MCF 10A (cell line): Measurements from ENCODE around the gene SETBP1. TPM values are rescaled to one million over a fixed set of nuclear protein-coding genes. Genes with fewer than 3 reads are reported as not detected.

ENCODE experiments used
- BruUV-seq: library from RNA; stranded (reverse); fragments of 400-500 nt; replicated peaks from 2 replicates; lab custom pipeline; 2021; lab: Mats Ljungman, UMichigan
- CTCF ChIA-PET: fragments of 300-600 bp; sonication (Branson Sonifier 250); formaldehyde crosslinking; extraction: SDS; loops from one replicate; lab custom pipeline; 2021; ENCODE audit warnings: antibody characterized with exemption, inconsistent platforms; lab: Yijun Ruan, JAX
- POLR2A ChIA-PET: fragments of 300-600, 350-650 bp; sonication (Branson Sonifier 250); formaldehyde crosslinking; extraction: SDS; loops from one replicate; lab custom pipeline; 2020; ENCODE audit warnings: antibody characterized with exemption, inconsistent platforms; lab: Yijun Ruan, JAX
- DNase-seq: peaks from one replicate; pipeline ENCODE4 v3.0.0-alpha.2; 2018; ENCODE audit not compliant: unreplicated experiment
- H3K27ac Mint-ChIP-seq: one replicate; pipeline ENCODE4 v1.8.0; 2022; ENCODE audit warnings: mild to moderate bottlenecking, low read depth, mixed read lengths; ENCODE audit not compliant: unreplicated experiment
- H3K27me3 Mint-ChIP-seq: one replicate; pipeline ENCODE4 v1.8.0; 2022; ENCODE audit warnings: mixed read lengths; ENCODE audit not compliant: insufficient read depth, unreplicated experiment
- H3K36me3 Mint-ChIP-seq: one replicate; pipeline ENCODE4 v1.8.0; 2022; ENCODE audit warnings: mild to moderate bottlenecking, moderate library complexity, mixed read lengths; ENCODE audit not compliant: insufficient read depth, unreplicated experiment
- H3K4me1 Mint-ChIP-seq: one replicate; pipeline ENCODE4 v1.8.0; 2022; ENCODE audit warnings: mixed read lengths; ENCODE audit not compliant: insufficient read depth, unreplicated experiment
- H3K4me3 Mint-ChIP-seq: one replicate; pipeline ENCODE4 v1.8.0; 2022; ENCODE audit warnings: mild to moderate bottlenecking, moderate library complexity, mixed read lengths; ENCODE audit not compliant: unreplicated experiment
- H3K9me3 Mint-ChIP-seq: one replicate; pipeline ENCODE4 v1.8.0; 2022; ENCODE audit warnings: mixed read lengths; ENCODE audit not compliant: unreplicated experiment
- intact Hi-C: fragments of 100-400 bp; cut with micrococcal nuclease; formaldehyde crosslinking; loops from 2 replicates; pipeline ENCODE4 v1.14.1; 2022
- total RNA-seq: library from RNA; stranded (reverse); gene quantifications from 2 replicates; pipeline ENCODE4 v1.2.3, GENCODE V29; 2022
- TF ChIP-seq, protein P1 (sequence below): fragments of 200-600 bp; IDR thresholded peaks from one replicate; pipeline ENCODE4 v1.8.0; 2022; ENCODE audit warnings: antibody characterized with exemption, mild to moderate bottlenecking; ENCODE audit not compliant: unreplicated experiment

The SETBP1 gene
- total RNA-seq, 1 experiment from 2014 or later = 4.8 TPM

DNA sequence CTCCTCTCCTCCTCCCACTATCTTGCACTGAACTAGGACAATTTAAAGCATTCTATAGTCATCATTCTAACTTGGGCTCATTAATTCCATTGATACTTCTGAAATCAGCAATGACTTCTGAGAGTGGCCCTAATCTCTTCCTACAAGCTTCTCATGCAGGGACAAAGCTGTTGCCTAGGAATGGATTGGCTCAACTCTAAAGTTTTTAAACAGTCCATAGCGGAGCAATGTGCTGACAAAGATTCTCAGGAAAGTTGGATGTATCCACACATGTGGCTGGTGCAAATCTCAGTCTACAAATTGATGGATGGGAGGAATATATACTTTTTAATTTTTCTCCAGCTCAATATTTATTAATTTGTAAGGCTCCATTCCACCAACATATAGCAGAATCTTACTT lies 388.9 kb downstream of the SETBP1 start:
- H3K4me1 Mint-ChIP-seq = no peaks in the 10 kb centered on the region
- H3K36me3 Mint-ChIP-seq = no peaks in the 10 kb centered on the region
- no peaks in the 10 kb centered on the region for H3K27me3 Mint-ChIP-seq
- no peaks in the 10 kb centered on the region for H3K9me3 Mint-ChIP-seq
- intact Hi-C loops = no loop called here
- TF ChIP-seq, protein P1, sequence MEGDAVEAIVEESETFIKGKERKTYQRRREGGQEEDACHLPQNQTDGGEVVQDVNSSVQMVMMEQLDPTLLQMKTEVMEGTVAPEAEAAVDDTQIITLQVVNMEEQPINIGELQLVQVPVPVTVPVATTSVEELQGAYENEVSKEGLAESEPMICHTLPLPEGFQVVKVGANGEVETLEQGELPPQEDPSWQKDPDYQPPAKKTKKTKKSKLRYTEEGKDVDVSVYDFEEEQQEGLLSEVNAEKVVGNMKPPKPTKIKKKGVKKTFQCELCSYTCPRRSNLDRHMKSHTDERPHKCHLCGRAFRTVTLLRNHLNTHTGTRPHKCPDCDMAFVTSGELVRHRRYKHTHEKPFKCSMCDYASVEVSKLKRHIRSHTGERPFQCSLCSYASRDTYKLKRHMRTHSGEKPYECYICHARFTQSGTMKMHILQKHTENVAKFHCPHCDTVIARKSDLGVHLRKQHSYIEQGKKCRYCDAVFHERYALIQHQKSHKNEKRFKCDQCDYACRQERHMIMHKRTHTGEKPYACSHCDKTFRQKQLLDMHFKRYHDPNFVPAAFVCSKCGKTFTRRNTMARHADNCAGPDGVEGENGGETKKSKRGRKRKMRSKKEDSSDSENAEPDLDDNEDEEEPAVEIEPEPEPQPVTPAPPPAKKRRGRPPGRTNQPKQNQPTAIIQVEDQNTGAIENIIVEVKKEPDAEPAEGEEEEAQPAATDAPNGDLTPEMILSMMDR = no peak
- CTCF ChIA-PET = no interaction called here
- BruUV-seq = no TSS peak
- POLR2A ChIA-PET = no interaction called here
- H3K27ac Mint-ChIP-seq = no peak overlapping the region
- no peak for DNase-seq
- no peak overlapping the region for H3K4me3 Mint-ChIP-seq

DNA sequence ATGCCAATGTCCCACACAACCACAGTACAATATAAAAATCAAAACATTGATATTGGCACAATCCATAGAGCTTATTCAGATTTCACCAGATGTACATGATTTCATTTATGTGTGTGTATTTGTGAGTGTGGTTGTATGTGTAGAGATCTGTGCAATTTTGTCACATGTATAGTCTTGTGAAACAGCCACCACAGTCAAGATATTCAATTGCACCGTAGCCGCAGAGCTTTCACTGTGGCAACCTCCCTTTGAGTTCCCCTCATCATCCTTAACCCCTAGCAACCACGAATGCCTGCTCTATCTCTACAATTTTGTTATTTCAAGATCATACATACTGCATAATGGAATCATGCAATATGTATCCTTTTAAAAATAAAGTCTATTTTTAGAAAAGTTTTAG lies 391.3 kb downstream of the SETBP1 start:
- DNase-seq = no peak
- Mint-ChIP-seq H3K4me1 (no peaks in the 10 kb centered on the region), H3K9me3 (no peaks in the 10 kb centered on the region), H3K27me3 (no peaks in the 10 kb centered on the region), H3K4me3 (no peak overlapping the region), H3K27ac (no peak overlapping the region), H3K36me3 (no peaks in the 10 kb centered on the region)
- intact Hi-C loops = no loop called here
- TF ChIP-seq, protein P1 = no peak
- no TSS peak for BruUV-seq
- ChIA-PET CTCF (no interaction called here), POLR2A (interaction anchor here (0.7 kb wide), 1 partner anchor 1434 kb away, joined by 3 read pairs; no protein-coding TSS in a partner anchor)

- TF ChIP-seq, protein P1 = no peak
- no peaks in the 10 kb centered on the region for H3K4me1 Mint-ChIP-seq
- no peak overlapping the region for H3K27ac Mint-ChIP-seq
- no peak for DNase-seq
- no peaks in the 10 kb centered on the region for H3K36me3 Mint-ChIP-seq
- H3K27me3 Mint-ChIP-seq = no peaks in the 10 kb centered on the region
- intact Hi-C loops = no loop called here
- ChIA-PET POLR2A (no interaction called here), CTCF (no interaction called here)
- H3K4me3 Mint-ChIP-seq = no peak overlapping the region
- no TSS peak for BruUV-seq
- no peaks in the 10 kb centered on the region for H3K9me3 Mint-ChIP-seq
Observed at GRCh38 chr18:45073556-45073955, 392.9 kb downstream of the SETBP1 start.

DNA sequence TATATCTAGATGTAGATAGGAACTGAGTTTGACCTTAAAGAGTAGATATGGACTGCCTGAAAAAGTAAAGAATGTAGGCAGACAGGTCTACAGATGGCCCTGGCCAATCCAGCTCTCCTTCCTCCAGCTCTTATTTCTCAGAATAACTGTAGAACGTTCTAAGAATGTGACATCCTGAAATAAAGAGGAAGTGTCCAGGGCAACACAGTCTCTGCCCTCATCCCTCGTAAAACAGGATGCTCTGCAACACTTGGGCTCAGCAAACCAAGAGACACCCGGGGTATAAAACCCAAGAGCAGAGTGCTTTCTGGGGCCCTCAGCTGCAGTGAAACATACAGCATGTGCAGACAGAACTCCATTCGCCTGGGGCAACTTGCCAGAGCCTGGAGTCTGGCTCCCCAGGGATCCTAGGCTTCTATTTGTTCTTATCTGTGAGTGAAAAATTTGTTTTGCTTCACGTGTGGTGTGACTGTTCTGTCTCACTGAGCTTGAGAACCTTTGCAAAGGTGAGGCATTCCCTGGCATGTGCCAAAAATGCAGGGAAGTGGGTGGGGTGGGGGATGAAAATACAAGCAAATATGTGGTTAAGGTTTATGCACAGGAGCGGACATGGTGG lies 401.0 kb downstream of the SETBP1 start:
- no peak overlapping the region for H3K27ac Mint-ChIP-seq
- H3K36me3 Mint-ChIP-seq = no peaks in the 10 kb centered on the region
- H3K9me3 Mint-ChIP-seq = no peaks in the 10 kb centered on the region
- no peak overlapping the region for H3K4me3 Mint-ChIP-seq
- H3K4me1 Mint-ChIP-seq = peaks cover 9% of the 10 kb centered on the region
- CTCF ChIA-PET = interaction anchor here (0.6 kb wide), 1 partner anchor 607 kb away, joined by 4 read pairs; no protein-coding TSS in a partner anchor
- no peaks in the 10 kb centered on the region for H3K27me3 Mint-ChIP-seq
- TF ChIP-seq, protein P1 = no peak
- POLR2A ChIA-PET = interaction anchor here (0.6 kb wide), 1 partner anchor 339 kb away, joined by 3 read pairs; no protein-coding TSS in a partner anchor
- no TSS peak for BruUV-seq
- intact Hi-C loops = no loop called here
- DNase-seq = peak; percentile 13
